ENCODE data around the gene ATP8A1.

ATP8A1 gene

DNA sequence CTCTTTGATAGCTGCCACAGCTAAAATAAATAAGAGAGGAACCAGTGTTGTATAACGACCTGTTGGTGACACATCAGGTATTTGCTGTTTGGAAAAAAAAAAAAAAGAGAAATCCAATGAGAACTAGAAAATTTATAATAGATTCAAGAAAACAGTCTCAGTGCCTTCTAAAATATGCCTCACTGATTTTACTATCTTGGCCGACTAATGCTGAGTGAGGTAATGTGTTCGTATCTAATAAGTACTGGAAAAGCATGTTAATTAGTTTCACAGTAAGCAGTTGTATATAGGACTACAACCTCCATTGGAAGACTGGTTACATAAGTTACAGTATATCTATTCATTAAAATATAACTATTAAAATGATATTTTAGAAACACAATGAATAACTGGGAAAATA is 32.4 kb downstream of the ATP8A1 start:
- no peak for DNase-seq

DNA sequence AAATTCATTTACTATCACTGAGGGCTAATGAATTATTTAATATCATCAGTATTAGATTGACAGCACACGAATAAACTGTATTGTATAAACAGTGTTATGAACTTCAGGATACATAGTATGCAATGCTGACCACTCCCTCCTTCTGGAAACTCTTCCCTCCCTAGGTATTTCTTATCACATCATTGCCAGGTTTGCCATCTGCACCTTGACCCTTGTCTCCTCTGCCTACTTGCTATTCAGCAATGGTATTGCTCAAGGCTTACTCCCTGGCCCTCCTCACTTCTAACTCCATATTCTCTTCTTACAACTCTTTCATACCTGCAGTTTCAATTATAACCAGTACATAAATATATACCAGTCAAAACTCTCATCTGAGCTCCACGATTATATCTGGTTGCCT is 38.9 kb downstream of the ATP8A1 start:
- DNase-seq = no peak

DNA sequence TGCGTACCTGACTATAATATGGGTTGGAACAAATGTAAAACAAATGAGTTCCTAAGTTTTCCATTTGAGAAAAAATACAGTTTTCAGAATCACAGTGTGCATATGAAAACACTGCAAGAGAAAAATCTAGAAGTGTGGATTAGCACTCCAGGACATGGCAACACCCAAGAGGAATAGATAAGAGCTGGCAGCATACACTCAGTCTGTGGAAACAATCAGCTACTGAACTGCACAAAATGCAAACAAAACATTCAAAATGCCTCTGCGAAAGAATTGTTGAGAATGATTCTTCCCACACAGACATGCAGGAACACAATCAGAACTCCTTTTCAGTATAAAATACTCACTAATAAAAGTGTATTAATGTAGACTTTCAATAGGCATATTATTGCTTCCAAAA is 39.9 kb downstream of the ATP8A1 start:
- no peak for DNase-seq

DNA sequence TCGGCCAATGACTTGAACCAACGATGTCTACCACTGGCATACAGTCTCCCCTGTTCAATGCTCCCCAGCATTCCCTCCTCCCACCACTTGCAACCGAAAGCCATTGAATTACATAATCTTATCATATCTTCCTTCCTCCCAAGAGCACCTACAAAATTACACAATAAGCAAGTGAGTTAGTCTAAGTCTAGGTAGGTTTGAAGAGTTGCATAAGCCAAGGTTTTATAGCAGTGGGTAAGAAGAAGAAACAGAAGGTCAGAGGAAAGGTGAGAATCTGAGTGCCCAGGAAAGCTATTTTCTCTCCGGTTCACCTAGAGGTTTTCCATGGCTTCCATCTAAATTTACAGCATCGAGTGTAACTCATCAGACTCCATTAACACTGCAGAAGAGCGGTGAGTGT is 40.3 kb downstream of the ATP8A1 start:
- no peak for DNase-seq

- no peak for DNase-seq
Observed at GRCh38 chr4:42615131-42615763, 41.7 kb downstream of the ATP8A1 start.

- DNase-seq = no peak
Observed at GRCh38 chr4:42612898-42613297, 44.0 kb downstream of the ATP8A1 start.

GRCh38 chr4:42610941-42611340 is 46.0 kb downstream of the ATP8A1 start:
- no peak for DNase-seq

DNA sequence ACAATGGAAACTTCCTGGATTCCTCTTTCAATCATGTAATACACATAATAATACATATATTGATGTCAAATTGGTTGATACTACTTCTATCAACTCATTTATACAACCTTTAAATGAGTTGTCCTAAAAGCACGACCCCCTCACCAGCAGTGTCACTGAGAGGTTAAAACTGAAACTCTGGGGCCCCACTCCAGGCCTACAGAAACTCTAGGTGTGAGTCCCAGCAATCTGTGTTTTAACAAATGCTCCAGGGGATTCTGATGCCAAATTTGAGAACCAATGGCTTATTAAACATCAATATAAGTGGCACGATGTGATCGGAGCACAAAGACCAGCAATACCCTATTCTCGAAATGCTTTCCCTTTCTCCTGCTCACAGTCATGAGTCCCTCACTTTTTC is 47.9 kb downstream of the ATP8A1 start:
- DNase-seq = no peak

DNA sequence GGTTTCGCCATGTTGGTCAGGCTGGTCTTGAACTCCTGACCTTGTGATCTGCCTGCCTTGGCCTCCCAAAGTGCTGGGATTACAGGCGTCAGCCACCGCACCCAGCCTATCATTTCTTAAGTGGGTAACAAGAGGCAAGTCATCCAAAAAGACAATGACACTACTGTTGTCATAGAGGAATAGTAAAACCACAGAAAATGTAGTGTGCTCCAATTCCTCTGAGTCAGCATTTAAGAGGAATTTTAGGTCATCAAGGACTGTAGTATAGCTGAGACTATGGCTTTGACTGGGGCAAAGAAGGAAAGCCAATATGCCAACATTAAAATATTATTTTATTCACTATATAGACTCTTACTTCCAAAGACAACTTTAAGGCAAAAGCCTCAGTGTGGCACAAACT is 48.4 kb downstream of the ATP8A1 start:
- no peak for DNase-seq

DNA sequence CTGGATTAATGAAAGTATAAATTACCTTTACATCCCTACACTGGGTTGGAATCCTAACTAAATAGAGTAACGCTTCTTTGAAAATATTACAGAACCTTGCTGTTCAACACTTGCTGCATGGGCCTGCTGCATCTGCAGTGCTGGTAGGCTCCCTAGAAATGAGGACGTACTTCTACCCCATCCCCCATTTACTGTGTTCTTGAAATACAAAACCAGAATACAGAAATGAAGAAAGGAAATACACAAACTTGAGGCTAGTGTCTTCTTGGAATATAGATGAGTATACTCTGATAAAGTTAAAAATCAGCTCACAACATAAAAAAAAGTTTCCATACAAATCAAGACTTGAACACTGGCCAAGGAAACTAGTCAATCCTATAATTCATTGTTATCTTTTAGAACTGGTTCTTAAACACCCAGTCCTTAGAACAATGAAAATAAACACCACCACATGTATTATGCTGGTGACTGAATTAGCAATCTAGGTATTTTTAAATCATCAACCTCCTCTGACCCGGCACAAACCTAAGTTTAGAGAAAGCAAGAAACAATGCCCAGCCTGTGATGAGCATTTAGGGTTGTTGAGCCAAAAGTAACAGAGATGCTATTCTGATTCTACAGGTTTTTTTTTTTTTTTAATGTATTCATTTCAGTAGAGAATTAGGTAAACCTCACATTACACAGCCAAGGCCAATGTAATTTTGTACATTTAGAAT is 49.7 kb downstream of the ATP8A1 start:
- DNase-seq = no peak

DNA sequence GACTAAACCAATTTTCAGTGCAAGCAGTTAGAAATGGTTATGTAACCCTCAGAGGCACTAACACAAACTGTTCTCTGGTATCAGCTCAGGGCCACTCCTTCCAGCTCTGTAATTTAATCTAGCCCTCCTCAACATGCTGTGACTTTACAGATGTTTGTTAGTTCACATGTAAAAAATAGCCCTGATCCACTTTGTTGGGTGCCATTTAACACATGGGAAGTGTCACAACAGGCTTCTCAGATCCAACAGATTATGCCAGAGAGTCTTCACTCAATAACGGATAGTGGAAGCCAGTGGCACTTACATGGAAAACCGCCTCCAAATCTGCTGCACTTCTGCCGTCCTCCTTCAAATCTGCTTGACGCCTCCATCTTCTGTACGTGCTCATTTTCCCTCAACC is 51.6 kb downstream of the ATP8A1 start:
- DNase-seq = no peak

GRCh38 chr4:42603862-42604261 is 53.0 kb downstream of the ATP8A1 start:
- DNase-seq = no peak

- no peak for DNase-seq
Observed at GRCh38 chr4:42600578-42600977, 56.3 kb downstream of the ATP8A1 start.

GRCh38 chr4:42596918-42597317 is 60.0 kb downstream of the ATP8A1 start:
- no peak for DNase-seq

DNA sequence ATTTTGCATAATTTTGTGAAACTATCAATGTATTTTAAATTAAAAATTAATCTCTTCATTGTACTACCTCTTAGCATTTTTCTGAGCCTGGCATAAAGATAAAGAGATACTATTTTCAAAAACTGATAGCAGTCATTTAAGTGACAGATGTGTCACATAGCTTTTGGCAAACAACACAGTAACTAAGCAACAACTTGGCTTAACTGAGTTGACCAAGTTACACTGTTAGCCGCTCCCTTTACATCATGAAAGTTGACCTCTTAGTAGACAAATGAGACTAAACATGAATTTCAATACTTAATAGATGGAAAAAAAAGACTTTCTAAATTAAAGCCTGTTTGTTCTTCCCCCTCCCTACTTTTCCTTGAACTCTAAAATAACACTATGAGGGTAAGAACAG is 62.0 kb downstream of the ATP8A1 start:
- DNase-seq = no peak

DNA sequence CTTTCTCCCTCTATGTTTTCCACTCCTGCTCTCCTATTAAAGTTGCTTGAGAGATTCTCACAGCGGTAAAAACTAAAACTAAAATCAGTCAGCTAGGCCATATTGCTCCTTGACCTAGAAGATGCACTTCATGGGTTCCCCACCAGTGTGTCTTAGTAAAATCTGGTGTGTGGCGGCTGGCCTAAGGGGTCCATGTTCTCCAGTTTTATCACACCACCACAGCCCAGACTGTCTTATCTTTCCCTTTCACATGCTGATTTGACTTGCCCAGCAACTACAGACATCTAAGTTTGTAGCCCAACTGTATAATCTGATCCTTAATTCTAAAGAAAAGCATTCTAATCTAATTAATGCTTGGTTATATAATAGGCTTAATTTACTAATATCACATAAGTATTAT is 68.0 kb downstream of the ATP8A1 start:
- DNase-seq = no peak

DNA sequence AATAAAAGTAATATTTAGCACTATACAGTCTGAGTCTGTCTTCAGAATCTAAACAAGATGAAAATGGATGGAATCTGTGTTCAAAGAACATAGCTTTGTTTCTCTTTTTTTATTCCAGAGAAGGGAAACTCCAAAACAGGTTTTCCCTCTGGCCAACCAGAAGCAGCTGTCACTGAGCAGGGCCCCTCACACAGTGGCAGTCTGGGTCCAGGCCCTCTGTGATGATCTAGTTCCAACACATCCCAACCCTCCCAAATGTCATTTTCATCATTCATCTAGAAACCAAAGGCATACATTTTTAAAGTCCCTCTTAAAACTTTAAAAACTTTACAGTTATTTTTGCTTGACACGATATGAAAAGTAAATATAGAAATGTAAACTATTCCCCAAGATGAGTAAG is 70.1 kb downstream of the ATP8A1 start:
- DNase-seq = no peak

DNA sequence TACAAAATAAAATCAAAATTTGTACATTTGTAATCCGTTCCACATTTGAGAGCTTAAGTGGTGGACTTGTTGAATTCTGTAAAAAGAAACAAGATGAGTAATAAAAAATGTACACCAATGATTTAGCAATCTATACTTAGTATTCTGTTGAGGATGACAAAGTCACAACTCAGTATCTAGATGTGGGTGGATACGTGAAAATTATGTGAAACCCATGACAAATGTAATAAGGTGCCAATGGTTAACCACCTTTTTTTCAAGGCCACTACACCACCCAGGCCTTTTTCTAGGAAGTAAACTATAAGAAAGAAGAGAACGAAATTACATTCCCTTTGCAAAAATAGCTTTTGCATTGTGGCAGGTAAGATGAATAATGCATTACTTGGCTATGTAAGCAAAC is 77.0 kb downstream of the ATP8A1 start:
- no peak for DNase-seq

DNA sequence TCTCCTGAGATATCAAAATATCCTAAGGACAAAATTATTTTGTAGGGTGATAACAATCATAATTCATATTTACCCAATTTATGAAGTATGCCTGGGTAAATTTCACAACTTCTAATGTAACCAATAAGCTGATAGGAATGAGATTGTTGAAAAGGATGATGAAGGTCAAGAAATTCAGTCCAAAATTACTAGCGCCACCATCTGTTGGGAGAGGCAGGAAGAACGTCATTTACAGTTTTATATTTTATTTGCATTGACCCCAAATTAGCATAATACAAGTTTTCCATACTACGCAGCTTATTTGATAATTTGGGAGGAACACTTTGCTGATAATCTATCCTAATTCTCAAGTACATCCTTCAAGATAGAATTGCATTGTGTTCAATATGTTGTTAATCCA is 78.7 kb downstream of the ATP8A1 start:
- DNase-seq = no peak

- no peak for DNase-seq
Observed at GRCh38 chr4:42574870-42575430, 82.0 kb downstream of the ATP8A1 start.

- DNase-seq = no peak
Observed at GRCh38 chr4:42573249-42573648, 83.7 kb downstream of the ATP8A1 start.

DNA sequence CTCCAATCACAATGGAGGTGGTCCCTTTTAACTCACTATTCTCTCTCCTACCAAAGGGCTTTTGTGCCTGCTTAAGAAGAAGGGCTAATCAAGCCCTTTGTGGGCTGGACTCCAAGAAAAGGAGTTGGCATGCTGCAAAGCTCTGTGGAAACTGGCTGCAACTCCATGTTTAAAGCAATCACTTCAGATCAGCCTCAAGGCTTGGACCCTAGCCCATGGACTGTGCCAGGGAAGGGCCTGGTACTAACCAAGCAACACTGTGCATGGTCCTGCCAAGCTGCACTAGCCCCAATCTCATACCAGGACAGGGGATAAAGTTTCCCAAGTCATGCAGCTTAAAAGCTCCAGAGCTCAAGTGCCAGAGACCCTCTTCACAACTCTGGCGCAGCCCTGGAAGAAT is 86.7 kb downstream of the ATP8A1 start:
- DNase-seq = peak; percentile 32

DNA sequence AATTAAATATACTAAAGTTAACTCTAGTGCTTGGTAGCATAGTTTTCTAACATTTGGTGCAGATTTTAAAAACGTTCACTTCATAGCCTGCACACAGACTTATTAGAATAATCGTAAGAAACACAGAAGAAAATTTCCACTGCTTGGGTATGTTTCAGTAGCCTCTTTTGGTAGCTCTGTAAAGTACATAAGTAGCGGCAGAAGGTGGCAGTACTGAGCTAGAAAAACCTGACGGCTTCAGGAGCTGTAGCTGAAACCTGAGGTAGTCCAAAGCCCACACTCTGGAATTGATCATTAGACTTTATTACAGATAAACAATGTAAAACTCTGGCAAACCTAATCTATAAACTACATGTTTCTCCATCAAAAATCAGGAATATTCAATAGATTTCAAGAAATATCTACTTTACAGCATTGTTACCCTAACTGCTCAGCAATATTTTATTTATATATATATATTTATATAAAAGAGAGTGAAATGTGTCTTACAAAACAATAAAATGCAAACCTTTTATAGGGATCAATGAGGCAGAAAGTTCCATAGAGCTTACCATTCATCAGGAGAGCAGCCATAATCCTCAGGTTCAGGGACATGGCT is 88.2 kb downstream of the ATP8A1 start:
- DNase-seq = peak; percentile 54

- DNase-seq = no peak
Observed at GRCh38 chr4:42566835-42567234, 90.1 kb downstream of the ATP8A1 start.

Data from right hindlimb (tissue), 1 donor.